ENCODE results near the gene HMGA1.

Gene HMGA1

DNA sequence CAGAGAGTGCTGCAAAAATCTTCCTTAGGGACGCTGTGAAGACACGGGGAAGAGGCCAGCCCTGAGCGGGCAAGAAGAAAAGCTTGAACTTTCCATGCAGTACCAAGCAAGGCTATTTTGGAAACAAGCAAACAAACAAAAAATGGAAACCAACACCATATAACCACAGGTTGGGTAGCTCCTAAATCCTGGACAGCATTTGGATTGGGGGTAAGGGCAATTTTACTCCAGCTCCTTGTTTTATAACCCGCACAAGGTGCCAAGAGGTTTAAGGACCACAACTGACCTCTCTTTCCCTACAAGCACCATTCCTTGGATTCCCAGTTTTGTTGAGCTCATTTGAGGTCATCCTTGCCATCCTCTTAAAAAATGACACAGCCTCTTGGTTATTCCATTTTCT is 43.5 kb downstream of the HMGA1 start:
- no peak for DNase-seq (ENCODE audit: low read depth)
- H3K4me3 ChIP-seq (ENCODE audit: low read depth, low read length): no peak overlapping the region
- TF ChIP-seq, protein P1, sequence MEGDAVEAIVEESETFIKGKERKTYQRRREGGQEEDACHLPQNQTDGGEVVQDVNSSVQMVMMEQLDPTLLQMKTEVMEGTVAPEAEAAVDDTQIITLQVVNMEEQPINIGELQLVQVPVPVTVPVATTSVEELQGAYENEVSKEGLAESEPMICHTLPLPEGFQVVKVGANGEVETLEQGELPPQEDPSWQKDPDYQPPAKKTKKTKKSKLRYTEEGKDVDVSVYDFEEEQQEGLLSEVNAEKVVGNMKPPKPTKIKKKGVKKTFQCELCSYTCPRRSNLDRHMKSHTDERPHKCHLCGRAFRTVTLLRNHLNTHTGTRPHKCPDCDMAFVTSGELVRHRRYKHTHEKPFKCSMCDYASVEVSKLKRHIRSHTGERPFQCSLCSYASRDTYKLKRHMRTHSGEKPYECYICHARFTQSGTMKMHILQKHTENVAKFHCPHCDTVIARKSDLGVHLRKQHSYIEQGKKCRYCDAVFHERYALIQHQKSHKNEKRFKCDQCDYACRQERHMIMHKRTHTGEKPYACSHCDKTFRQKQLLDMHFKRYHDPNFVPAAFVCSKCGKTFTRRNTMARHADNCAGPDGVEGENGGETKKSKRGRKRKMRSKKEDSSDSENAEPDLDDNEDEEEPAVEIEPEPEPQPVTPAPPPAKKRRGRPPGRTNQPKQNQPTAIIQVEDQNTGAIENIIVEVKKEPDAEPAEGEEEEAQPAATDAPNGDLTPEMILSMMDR (conservative IDR thresholded peaks at IDR 0.05; ENCODE audit: low read depth, low read length): no peak

DNA sequence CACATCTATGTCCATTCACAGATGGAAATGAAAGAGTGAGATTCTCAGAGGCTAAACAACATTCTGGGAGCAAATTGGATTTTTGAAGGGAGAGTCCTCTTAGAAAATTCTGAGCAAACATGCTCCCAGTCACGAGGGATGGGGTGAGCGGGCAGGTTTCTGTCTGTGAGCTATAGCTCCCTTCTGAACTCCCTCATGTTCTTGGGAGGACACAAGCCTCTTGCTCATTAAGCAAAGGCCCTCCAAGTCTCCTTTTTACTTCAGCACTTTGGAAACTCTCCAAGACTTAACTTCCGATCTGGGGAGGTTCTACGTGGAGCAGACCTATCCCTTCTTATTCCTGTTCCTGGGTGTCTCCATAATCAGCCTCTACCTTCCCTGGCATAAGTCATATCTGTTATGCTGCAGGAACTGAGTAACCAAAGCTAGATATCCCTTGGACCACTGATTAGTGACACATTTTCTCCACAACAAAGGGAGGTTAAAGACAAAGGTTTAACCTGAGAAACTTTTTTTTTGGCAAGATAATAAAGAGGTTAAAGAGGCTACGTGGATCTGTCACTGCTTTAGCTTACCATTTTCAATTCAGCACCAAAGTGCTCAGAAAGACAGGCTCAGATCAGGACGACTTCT is 45.1 kb downstream of the HMGA1 start:
- TF ChIP-seq, protein P1 (conservative IDR thresholded peaks at IDR 0.05; ENCODE audit: low read depth, low read length): no peak
- H3K4me3 ChIP-seq (ENCODE audit: low read depth, low read length): no peak overlapping the region
- no peak for DNase-seq (ENCODE audit: low read depth)

DNA sequence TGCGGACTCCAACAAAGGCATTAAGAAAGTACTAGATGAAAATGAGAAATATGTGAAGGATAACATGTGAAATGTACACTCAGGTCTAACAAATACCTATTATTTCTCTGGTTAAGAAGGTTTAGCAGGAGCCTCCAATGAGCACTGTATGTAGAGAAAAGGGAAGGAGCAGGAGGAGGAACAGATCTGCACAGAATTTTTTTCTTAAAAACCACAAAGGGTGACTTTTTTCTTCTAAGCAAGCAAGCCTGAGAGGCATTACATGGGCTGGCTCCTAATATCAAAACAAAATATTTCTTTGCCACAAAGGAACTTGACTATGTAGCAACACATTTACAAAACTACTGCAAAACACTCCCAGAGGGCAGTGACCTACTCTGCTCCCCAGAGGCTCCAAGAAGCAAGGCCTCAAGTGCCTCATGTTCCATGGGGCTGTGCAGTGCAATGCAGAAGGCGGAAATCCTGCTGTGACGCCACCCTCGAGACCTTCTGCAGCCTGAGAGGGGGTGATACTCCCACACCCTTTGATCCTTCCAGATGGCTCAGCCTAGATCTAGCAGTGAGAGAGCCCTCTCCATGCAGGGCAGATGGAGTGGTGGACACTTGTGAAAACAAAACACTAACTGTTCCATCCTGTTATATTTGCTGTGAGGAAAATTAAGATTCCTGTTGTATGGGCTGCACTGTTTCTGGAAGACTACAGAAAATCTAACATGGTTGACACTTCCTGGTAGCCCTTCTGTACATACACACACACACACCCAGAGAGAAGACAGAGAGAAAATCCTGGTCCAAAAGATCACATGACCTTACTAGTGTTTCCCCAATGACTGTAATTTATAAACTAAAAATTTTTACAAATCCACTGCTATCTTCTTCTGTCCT is 48.1 kb downstream of the HMGA1 start:
- H3K4me3 ChIP-seq (ENCODE audit: low read depth, low read length): no peak overlapping the region
- peak; percentile 99 for DNase-seq (ENCODE audit: low read depth)
- TF ChIP-seq, protein P1 (conservative IDR thresholded peaks at IDR 0.05; ENCODE audit: low read depth, low read length): no peak

DNA sequence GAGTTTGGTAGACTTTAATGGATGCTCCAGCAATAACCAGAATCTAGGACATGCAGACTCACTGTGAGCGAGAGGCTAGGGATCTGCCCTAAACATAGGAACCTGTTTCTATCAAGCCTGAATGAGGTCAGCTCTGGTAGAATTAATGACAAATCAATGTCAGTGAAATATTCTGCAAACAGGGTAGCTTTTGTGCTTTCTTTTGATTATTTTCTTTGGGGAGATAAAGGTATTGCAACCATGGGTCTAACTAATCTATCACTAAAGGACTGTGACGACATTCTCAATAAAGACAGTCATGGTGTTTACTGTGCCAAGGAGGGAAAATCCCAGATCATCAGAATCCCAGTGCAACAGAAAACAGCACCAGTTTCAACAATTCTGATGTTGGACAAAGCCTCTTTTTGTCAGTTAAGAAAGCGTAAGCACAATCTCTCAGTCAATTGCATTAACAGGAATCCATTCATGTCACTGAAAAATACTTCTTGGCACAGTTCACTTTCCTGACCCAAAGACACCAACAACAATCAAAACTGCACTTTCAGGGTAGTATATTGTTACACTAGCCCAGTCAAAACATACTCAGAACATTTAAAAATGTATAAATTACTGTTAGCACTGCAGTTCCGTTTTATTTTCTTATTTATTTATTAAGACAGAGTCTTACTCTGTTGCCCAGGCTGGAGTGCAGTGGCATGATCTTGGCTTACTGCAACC is 48.9 kb downstream of the HMGA1 start:
- TF ChIP-seq, protein P1 (conservative IDR thresholded peaks at IDR 0.05; ENCODE audit: low read depth, low read length): no peak

DNA sequence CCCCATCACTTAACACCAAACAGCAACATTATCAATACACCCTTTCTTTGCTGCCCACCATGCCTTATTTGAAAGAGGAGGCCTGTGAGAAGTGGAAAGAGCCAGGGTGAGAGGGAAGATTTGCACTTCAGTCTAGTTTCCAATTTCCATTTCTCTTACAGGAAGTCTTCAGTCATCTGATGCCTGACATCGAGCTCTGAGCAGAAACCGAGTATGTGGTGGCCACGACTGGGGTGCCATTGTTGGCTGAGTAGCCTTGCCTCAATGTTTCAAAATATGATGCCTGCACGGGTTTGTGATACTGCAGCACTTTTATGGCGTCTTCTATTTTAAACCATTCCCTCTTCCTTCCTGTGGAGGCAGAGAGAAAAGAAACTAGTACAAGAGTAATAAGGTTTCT is 51.9 kb downstream of the HMGA1 start:
- no peak overlapping the region for H3K4me3 ChIP-seq (ENCODE audit: low read depth, low read length)
- TF ChIP-seq, protein P1 (conservative IDR thresholded peaks at IDR 0.05; ENCODE audit: low read depth, low read length): no peak
- DNase-seq (ENCODE audit: low read depth): no peak

More for the DNA sequence above, 48.9 kb downstream of the HMGA1 start:
- H3K4me3 ChIP-seq (ENCODE audit: low read depth, low read length): no peak overlapping the region
- DNase-seq (ENCODE audit: low read depth): peak; percentile 22

DNA sequence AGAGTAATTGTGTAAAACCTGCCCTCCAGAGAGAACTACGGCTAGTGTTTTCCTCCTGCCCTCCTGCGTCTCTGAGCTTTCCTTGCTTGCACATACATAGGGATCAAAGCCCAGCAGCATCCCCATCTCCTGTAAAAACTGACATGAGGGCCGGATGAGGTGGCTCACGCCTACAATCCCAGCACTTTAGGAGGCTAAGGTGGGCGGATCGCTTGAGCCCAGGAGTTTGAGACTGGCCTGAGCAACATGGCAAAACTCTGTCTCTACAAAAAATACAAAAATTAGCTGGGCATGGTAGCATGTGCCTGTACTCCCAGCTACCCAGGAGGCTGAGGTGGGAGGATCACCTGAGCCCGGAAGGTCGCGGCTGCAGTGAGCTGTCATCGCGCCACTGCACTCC is 52.5 kb downstream of the HMGA1 start:
- TF ChIP-seq, protein P1 (conservative IDR thresholded peaks at IDR 0.05; ENCODE audit: low read depth, low read length): no peak
- no peak for DNase-seq (ENCODE audit: low read depth)
- H3K4me3 ChIP-seq (ENCODE audit: low read depth, low read length): no peak overlapping the region
